A172 (cell line): ENCODE measurements around the gene GALNT12. TPM values are rescaled to one million over a fixed set of nuclear protein-coding genes. Genes with fewer than 3 reads are reported as not detected.

Experiments
- DNase-seq: peaks from one replicate; pipeline ENCODE4 v3.0.0-alpha.2; 2015; ENCODE audit warnings: low spot score
- total RNA-seq: library from RNA; depleted of rRNA; stranded (reverse); fragments of >200 nt; shearing (Covaris generic); gene quantifications from 2 replicates; pipeline ENCODE4 v1.2.3, GENCODE V29; 2014

GALNT12 gene
- total RNA-seq, 1 experiment from 2014 or later: 5.4 TPM

DNA sequence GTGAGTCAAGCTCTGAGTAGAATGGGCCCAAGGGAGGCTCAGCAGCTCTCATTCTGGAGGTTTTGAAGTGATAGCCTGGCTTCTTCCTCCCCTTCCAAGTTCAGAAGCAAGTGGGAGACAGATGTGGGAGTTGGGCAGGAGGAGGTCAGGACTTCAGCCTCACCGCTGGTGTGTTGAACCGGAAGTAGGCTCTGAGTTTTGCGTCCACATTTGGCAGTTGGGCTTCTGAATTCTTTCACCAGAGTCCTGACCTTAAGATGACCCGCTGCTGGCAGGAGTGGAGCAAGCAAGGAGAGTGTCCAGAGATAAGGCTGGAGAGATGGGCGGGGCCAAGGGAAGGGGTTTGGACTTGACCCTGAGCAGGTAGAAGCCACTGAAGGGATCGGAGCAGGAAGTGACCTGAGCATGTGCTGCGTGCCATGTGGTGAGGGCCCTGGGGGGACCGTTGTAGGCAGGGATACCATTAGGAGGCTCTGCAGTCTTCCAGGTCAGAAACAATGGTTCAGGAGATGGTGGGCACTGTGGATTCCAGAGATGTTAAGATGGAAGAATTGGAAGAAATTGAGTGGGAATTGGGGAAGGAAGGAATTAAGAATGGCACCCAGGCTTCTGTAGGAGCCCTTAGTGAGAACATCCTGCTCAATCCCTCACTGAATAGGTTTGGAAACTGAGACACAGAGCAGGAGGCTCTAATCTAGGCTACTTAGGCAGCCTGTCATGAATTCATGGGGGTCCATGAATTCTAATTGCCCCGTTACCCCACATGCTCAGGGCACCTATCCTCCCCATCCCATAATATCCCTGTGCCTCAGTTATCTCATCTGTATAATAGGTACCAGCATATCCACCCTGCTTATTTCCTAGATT, 25.9 kb downstream of the GALNT12 start:
- DNase-seq: no peak

GRCh38 chr9:98834386-98834785, 26.9 kb downstream of the GALNT12 start:
- no peak for DNase-seq

- DNase-seq: no peak
Measured at GRCh38 chr9:98836206-98836605, 28.7 kb downstream of the GALNT12 start.

GRCh38 chr9:98837516-98837915, 30.0 kb downstream of the GALNT12 start:
- no peak for DNase-seq

DNA sequence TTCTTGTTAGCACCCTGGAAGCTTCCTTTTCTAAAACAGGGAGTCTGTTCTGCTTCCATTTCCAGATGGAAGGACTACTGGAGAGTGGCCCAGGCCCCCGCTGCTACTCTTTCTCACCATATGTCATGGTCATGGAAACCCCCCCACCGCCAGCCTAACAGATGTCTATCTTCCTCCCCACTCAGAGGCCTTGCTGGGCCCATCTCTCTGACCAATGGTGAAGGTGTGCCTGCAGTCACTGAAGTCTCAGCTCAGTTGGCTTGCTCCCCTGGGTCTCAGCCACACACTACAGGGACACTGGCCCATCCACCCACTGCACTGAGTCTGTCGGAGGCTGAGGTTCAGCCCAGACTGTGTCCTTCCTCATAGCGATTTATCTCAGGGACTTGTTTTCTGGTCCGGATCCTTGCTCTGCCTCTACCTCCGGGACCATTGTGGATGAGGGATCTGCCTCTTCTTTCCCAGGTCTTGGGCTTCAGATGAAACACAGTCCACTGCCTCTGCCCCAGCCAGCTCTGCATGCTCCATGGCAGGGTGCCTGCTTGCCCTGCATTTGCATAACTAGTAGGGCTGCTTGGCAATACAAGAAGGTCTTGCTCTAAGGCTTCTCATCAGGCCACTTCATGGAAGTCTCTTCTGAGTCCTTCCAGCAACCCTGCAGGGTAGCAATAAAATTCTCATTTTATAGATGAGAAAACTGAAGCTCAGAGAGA, 30.8 kb downstream of the GALNT12 start:
- no peak for DNase-seq

GRCh38 chr9:98838868-98839565, 31.5 kb downstream of the GALNT12 start:
- DNase-seq: no peak

DNA sequence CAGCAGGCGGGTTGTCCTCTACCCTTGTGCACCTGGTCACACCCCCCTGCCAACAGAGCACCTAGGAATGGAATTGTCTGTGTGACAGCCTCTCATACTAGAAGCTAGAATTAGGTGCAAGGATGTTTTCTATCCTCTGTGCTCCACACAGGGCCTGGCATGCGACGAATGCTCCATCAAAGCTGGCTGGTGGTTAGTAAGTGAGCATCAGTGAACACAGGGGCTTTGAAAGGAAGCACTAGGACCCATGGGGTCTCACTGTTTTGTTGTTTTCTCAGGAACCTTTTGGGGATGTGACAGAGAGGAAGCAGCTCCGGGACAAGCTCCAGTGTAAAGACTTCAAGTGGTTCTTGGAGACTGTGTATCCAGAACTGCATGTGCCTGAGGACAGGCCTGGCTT, 32.3 kb downstream of the GALNT12 start:
- DNase-seq: no peak

DNA sequence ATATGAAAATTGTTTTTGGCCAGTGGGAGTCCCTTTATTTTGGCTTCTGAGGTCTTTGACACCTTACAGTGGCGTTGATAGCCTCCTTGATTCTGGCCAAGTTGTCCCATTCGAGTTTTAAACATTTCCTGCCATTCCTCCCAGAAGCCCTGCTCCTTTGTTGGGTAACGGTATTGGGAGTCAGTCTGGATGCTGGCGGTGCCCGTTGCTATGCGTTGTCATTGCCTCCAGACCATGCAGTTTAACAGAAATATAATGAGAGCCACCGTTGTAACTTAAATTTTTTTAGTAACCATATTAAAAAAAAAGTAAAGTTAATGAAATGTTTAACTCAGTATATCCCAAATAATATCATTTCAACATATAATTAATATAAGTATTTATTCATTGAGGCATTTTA, 35.0 kb downstream of the GALNT12 start:
- DNase-seq: no peak

DNA sequence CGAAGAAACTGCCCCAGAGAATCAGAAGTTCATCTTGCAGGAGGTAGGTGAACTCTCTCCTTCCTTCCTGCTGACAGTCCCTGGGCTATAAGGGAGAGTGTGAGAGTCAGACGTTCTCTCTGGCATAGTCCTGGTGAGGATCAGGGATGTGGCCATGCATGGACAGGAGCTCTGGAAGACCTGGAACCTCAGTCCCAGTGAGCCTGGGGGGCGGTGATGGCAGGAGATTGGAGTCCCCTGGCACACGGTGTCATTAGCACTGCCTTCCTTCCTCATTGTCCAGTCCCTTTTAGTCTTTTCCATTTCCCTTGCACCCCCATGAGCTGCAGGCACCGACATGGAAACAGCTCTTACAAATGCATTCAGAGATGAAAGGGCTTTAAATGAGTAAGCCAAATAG, 38.6 kb downstream of the GALNT12 start:
- DNase-seq: no peak

DNA sequence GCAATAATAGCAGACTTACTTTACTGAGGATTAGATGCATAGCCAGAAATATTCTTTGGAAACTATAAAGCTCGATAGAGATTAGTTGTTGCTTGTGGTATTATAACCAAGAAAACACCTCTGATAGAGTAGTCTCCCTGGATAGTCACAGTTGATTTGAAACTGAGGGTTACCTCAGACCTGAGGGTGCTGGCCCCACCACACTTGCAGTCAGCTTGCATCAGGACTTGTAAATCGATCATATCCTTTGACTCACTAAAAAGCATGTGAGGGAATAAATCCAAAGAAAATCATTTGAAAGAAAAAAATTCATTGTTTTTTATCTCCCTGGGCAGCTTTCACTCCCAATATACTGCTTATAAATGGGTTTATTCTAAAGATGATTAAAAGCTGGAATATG, 39.4 kb downstream of the GALNT12 start:
- no peak for DNase-seq

DNA sequence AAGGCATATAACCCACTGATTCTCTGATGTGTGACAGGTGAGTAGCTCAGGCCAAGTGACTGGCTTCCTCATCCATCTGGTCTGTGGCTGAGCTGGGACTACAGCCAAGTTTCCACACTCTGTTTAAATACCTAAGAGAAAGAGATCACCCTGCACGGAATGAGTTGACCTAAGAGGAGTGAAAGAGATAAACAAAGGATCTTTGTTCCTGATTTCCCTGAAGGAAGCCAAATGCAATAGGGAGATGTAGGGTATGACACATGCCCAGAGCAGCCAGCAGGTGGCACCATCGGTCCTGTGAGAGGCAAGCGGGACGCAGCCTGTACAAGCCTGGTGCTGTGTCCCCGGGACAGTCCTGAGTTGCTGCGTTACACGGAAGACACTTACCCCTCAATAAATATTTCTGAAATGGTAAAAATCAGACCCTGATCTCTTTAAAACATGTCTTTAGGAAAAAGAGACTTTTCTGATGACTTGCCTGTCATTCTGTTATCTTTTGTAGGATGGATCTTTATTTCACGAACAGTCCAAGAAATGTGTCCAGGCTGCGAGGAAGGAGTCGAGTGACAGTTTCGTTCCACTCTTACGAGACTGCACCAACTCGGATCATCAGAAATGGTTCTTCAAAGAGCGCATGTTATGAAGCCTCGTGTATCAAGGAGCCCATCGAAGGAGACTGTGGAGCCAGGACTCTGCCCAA, 41.1 kb downstream of the GALNT12 start:
- peak; percentile 94 for DNase-seq

GRCh38 chr9:98849563-98849962, 42.1 kb downstream of the GALNT12 start:
- DNase-seq: no peak

DNA sequence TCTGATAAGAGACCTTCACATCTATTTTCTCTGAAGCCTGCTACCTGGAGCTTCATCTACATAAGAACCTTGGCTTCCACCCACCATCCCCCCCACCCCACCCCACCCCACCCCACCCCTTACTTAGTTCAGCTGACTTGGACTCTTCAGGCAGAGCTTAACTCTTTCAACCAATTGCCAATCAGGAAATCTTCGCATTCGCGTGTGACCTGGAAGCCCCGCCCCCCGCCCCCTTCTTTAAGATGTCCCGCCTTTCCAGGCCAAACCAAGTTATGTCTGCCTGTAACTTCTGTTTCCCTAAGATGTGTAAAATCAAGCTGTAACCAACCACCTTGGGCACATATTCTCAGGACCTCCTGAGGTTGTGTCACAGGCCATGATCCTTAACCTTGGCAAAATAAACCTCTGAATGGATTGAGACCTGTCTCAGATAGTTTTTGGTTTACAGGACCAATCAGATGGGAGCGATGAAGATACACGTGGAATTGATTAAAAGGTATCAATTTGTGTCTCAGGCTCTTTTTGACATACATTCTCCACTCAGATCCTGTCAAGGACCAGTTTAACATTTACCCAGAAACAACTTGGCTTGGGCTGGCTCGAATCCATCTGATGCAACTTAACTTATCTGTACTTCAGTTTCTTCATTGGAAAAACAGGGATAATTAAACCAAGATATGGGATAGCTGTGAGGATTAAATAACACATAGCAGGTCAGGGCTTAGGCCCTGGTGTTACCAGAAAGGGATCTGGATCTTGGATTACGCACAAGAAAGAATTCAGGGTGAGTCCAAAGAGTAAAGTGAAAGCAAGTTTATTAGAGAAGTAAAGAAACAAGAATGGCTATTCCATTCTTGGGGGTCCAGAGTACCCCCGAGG, 43.6 kb downstream of the GALNT12 start:
- no peak for DNase-seq

- DNase-seq: peak; percentile 53
Measured at GRCh38 chr9:98851730-98852459, 44.4 kb downstream of the GALNT12 start.

GRCh38 chr9:98852460-98852734, 44.9 kb downstream of the GALNT12 start:
- no peak for DNase-seq

GRCh38 chr9:98852961-98853360, 45.5 kb downstream of the GALNT12 start:
- DNase-seq: no peak

- DNase-seq: no peak
Measured at GRCh38 chr9:98854266-98854665, 46.8 kb downstream of the GALNT12 start.

DNA sequence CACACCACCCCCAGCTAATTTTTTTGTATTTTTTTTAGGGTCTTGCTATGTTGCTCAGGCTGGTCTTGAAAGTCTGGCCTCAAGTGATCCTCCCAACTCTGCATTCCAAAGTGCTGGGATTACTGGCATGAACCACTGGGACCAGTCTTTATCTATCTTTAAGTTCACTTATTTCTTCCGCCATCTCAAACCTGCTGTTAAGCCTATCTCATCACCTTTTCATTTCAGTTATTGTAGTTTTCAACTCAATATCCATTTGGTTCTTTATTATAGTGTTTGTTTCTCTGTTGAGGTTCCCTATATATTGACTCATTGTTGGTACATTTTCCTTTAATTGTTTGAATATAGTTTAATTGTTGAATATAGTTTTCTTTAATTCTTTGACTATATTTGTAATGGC, 48.1 kb downstream of the GALNT12 start:
- DNase-seq: no peak

DNA sequence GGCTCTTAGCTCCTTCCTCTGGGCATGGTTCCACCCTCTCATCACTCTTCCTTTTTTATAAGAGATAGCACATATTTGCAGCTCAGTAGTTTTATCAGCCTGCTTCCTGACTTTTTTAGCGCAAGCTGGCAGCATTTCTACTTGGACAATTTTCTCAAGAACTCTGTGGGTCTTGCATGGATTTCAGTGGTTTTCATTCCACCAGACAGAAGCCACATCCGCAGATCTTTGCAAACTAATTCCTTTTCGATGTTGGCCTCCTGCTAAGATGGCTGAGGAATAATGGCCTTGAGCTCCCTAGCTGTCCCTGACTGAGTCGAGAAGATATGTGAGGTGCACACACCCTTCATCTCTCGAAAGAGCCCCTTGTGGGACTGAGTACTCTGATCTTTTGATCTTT, 49.5 kb downstream of the GALNT12 start:
- peak; percentile 41 for DNase-seq

DNA sequence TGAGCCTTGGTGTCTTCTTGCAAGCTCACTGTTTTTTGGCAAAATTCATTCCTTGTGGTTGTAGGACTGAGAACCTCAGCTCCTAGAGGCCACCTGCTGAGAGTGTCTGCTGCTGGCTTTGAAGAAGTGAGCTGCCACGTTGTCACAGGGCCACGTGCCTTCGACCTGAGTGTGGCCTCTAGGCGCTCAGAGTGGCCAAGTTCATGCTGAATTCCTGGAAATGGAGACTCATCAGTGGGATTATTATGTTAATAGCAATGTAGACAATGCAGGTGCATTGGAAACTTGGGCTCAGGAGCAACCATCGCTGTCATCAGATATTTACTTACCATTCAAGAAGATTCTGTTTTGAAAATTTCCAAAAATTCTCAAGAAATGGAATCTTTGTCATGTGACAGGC, 52.5 kb downstream of the GALNT12 start:
- DNase-seq: no peak
